Stomach (tissue), 4 donors: ENCODE measurements around the gene FYN.

Experiments used
- CTCF ChIP-seq, 7 experiments: fragments of 450-650 bp in 4 of 7; fragments of 200-600 bp in 3 of 7; sonication (generic) in 3 of 7; IDR thresholded peaks; one replicate each; pipeline ENCODE4 v1.5.1; 2016 to 2019; ENCODE audit warnings: antibody characterized with exemption in 7 of 7, control low read depth in 2 of 7, mild to moderate bottlenecking in 1 of 7
- POLR2A ChIP-seq, 4 donors: fragments of 450-650 bp; IDR thresholded peaks; one replicate each; pipeline ENCODE4 v1.6.1; 2016; ENCODE audit warnings: antibody characterized with exemption in 4 of 4, control low read depth in 2 of 4, mild to moderate bottlenecking in 1 of 4, moderate library complexity in 1 of 4
- POLR2AphosphoS5 ChIP-seq, 3 donors: sonication (generic); formaldehyde crosslinking; IDR thresholded peaks; one replicate each; pipeline ENCODE4 v1.6.1; 2016; ENCODE audit warnings: antibody characterized with exemption in 3 of 3

DNA sequence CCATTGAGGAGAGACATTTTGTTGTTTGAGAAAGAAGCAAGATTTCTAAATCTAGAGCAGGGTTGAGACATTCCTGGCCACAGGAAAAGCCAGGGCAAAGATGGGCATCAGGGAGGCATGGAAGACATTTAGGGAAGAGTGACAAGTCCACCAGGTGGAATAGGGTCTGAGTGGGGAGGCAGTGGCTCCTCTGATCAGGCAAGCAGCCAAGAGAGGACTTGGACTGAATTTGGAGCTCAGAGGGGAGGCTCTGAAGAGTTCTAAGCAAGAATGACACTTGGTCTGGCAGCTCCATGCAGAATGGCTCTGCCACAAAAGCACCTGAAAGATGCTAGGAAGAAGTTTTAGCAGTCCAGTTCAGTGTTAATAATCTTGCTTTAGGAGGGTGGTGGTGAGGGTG lies 120.8 kb downstream of the FYN start:
- no peak for TF ChIP-seq CTCF (IDR thresholded peaks at IDR 0.05)
- TF ChIP-seq POLR2A (IDR thresholded peaks at IDR 0.05) = no peak
- TF ChIP-seq POLR2AphosphoS5 (IDR thresholded peaks at IDR 0.05) = no peak
